Suprapubic skin (tissue), 3 donors: Measurements from ENCODE around the gene TCF7L2.

ENCODE experiments used
- POLR2AphosphoS5 ChIP-seq, 3 donors: sonication (generic); formaldehyde crosslinking; IDR thresholded peaks; one replicate each; pipeline ENCODE4 v1.6.1; 2017; ENCODE audit warnings: antibody characterized with exemption in 3 of 3
- TF ChIP-seq, protein P1 (sequence below), 2 donors: fragments of 200-600 bp in 1 of 2; fragments of 450-650 bp in 1 of 2; sonication (generic) in 1 of 2; IDR thresholded peaks; one replicate each; pipeline ENCODE4 v1.5.1; 2016 to 2019; ENCODE audit warnings: antibody characterized with exemption in 2 of 2, mild to moderate bottlenecking in 1 of 2, moderate library complexity in 1 of 2

DNA sequence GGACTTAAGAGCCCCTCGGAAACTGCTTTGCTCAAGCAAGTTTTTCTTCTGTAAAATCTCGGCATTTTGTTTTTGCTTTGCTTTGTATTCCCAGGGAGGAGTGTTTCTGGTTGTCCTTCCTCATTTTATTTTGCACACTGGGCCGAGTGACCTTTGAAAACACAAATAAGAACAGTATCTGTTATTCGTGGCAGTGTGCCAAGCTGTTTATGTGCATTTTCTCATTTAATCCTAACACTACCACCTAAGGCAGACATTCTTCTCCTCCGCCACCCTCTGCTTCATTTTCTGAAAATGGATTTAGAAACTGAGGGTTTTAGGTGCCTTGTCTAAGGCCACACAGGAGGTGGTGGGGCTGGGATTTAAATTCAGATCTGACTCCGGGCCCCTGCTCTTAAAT, 218.5 kb downstream of the TCF7L2 start:
- TF ChIP-seq, protein P1, sequence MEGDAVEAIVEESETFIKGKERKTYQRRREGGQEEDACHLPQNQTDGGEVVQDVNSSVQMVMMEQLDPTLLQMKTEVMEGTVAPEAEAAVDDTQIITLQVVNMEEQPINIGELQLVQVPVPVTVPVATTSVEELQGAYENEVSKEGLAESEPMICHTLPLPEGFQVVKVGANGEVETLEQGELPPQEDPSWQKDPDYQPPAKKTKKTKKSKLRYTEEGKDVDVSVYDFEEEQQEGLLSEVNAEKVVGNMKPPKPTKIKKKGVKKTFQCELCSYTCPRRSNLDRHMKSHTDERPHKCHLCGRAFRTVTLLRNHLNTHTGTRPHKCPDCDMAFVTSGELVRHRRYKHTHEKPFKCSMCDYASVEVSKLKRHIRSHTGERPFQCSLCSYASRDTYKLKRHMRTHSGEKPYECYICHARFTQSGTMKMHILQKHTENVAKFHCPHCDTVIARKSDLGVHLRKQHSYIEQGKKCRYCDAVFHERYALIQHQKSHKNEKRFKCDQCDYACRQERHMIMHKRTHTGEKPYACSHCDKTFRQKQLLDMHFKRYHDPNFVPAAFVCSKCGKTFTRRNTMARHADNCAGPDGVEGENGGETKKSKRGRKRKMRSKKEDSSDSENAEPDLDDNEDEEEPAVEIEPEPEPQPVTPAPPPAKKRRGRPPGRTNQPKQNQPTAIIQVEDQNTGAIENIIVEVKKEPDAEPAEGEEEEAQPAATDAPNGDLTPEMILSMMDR (IDR thresholded peaks at IDR 0.05), result no peak
- TF ChIP-seq POLR2AphosphoS5 (IDR thresholded peaks at IDR 0.05), result no peak
